GM12878 (cell line): ENCODE data around the gene FAM120A. TPM values are rescaled to one million over a fixed set of nuclear protein-coding genes. Genes with fewer than 3 reads are reported as not detected.
A peak's percentile ranks its signal among the peaks of the same experiment; 100 is the strongest.

ENCODE experiments used
- CBX5 ChIP-seq: sonication (generic); IDR thresholded peaks from 2 replicates; pipeline ENCODE4 v1.6.1; 2016; ENCODE audit warnings: low read depth, moderate library complexity, mild to moderate bottlenecking, inconsistent platforms
- DPF2 ChIP-seq: fragments of 450-650 bp; IDR thresholded peaks from 2 replicates; pipeline ENCODE4 v1.6.1; 2017; ENCODE audit warnings: mild to moderate bottlenecking
- ETV6 ChIP-seq, 2 experiments: fragments of 450-650 bp in 1 of 2; IDR thresholded peaks in 1 of 2; conservative IDR thresholded peaks in 1 of 2; 2 replicates each; pipeline ENCODE4 v1.6.1; 2014; ENCODE audit warnings: antibody characterized with exemption in 1 of 2, borderline replicate concordance in 1 of 2, low read depth in 1 of 2, mild to moderate bottlenecking in 1 of 2, moderate library complexity in 1 of 2
- GATAD2B ChIP-seq: fragments of 450-650 bp; conservative IDR thresholded peaks from 2 replicates; pipeline ENCODE4 v1.6.1; 2017; ENCODE audit warnings: low read depth, mild to moderate bottlenecking, moderate library complexity
- IRF4 ChIP-seq: IDR thresholded peaks from 2 replicates; pipeline ENCODE4 v1.6.1; 2011; ENCODE audit warnings: low read depth, low read length
- KDM1A ChIP-seq: fragments of 200-600 bp; sonication (generic); IDR thresholded peaks from 2 replicates; pipeline ENCODE4 v1.6.1; 2016; ENCODE audit warnings: borderline replicate concordance
- KLF5 ChIP-seq: fragments of 450-650 bp; IDR thresholded peaks from 2 replicates; pipeline ENCODE4 v1.6.1; 2014; ENCODE audit warnings: mild to moderate bottlenecking; ENCODE audit not compliant: partially characterized antibody
- MLLT1 ChIP-seq: fragments of 450-650 bp; IDR thresholded peaks from 2 replicates; pipeline ENCODE4 v1.6.1; 2016; ENCODE audit warnings: mild to moderate bottlenecking
- MXI1 ChIP-seq: fragments of 150-350 bp; IDR thresholded peaks from 2 replicates; pipeline ENCODE4 v1.6.1; 2011; ENCODE audit warnings: low read depth, mild to moderate bottlenecking, inconsistent platforms, low read length, improper control_type of control experiment
- POLR2A ChIP-seq: IDR thresholded peaks from 2 replicates; pipeline ENCODE4 v1.6.1; 2011; ENCODE audit warnings: low read depth, mild to moderate bottlenecking, low read length
- SMARCA5 ChIP-seq: fragments of 450-650 bp; IDR thresholded peaks from 2 replicates; pipeline ENCODE4 v1.6.1; 2017; ENCODE audit warnings: mild to moderate bottlenecking
- SPI1 ChIP-seq: IDR thresholded peaks from 2 replicates; pipeline ENCODE4 v1.6.1; 2011; ENCODE audit warnings: low read depth, mild to moderate bottlenecking, low read length, moderate library complexity, borderline replicate concordance; ENCODE audit not compliant: insufficient read depth
- YBX1 ChIP-seq: fragments of 450-650 bp; IDR thresholded peaks from 2 replicates; pipeline ENCODE4 v1.6.1; 2016; ENCODE audit warnings: antibody characterized with exemption
- ZNF207 ChIP-seq: fragments of 450-650 bp; IDR thresholded peaks from 2 replicates; pipeline ENCODE4 v1.6.1; 2014; ENCODE audit warnings: antibody characterized with exemption, mild to moderate bottlenecking, borderline replicate concordance
- polyA plus RNA-seq, 11 experiments: library from polyadenylated mRNA; depleted of rRNA in 4 of 11; unstranded in 6 of 11; stranded (reverse) in 5 of 11; fragments of >200 nt; fragmentation: Nextera tagmentation in 4 of 11; fragmentation: Illumina TruSeq in 1 of 11; extraction: Ambion mirVana in 4 of 11; extraction: Trizol in 1 of 11; gene quantifications; 1 replicate in 1 of 11; 2 replicates in 10 of 11; pipeline versions ENCODE4 v1.2.1 to v1.2.3, GENCODE V29; 2011 to 2016; ENCODE audit warnings: inconsistent platforms in 2 of 11, missing spikeins in 2 of 11, low read depth in 1 of 11
- total RNA-seq, 4 experiments: library from RNA; depleted of rRNA in 3 of 4; stranded (reverse); fragments of >200 nt in 3 of 4; fragmentation: Illumina TruSeq in 1 of 4; extraction: Trizol in 1 of 4; gene quantifications; 2 replicates each; pipeline versions ENCODE4 v1.2.1 to v1.2.3, GENCODE V29; 2013 to 2021

Gene FAM120A
- total and polyA plus RNA-seq, 10 of the 15 experiments (the other 5 are each of a cell fraction or from before 2014, with no cell fraction given), result 13.1 to 89.6 (median 52.5) TPM

- no peak for TF ChIP-seq MLLT1
- TF ChIP-seq SMARCA5, result peak; percentile 10; the same call in 1 of the 2 replicates
- no peak for TF ChIP-seq IRF4
- no peak for TF ChIP-seq CBX5
- peak; percentile 58 for TF ChIP-seq POLR2A
- no peak for TF ChIP-seq ETV6 (conservative IDR thresholded peaks at IDR 0.05 in 1 of 2, IDR thresholded peaks at IDR 0.05 in 1 of 2; ENCODE audit: borderline replicate concordance in 1 of 2, low read depth in 1 of 2)
- 0 out of 2 replicates have a peak, but pooled peaks have one; percentile 57 for TF ChIP-seq GATAD2B
- no peak for TF ChIP-seq KLF5
- no peak for TF ChIP-seq SPI1
- TF ChIP-seq DPF2, result no peak
- TF ChIP-seq KDM1A, result no peak
- TF ChIP-seq ZNF207, result no peak
- TF ChIP-seq YBX1, result no peak
- TF ChIP-seq MXI1, result no peak
These were observed 125.0 kb downstream of the FAM120A start, which contains the start of gene PHF2 (continued) for GRCh38 chr9:93576258-93577077.
